A549 (cell line): Measurements from ENCODE around the gene UHMK1.

Experiments used
- POLR2A ChIP-seq: IDR thresholded peaks from 2 replicates; pipeline ENCODE4 v1.6.1; 2012; ENCODE audit warnings: mild to moderate bottlenecking, low read length
- RFX5 ChIP-seq: fragments of 450-650 bp; IDR thresholded peaks from 2 replicates; pipeline ENCODE4 v1.7.1; 2014; ENCODE audit warnings: antibody characterized with exemption, mild to moderate bottlenecking, moderate library complexity

DNA sequence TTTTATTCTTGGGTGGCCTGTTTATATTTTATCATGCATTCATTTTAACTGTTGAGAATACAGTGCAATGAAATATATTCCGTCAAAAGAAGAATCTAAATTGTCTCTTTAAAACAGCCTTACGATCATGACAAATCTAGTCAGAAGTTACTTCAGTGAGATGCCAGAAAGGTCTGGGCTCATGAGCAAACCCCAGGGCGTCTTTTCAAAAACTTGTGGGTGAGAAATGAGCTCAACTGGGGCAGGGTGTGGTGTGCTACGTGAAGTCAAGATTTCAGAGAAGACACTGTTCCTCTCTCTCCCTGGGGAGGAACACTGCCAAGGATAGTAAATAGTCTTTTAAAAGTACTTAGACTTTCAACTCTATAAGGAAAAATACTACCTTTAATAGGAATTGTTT, 50.6 kb downstream of the UHMK1 start:
- TF ChIP-seq POLR2A (no peak), RFX5 (no peak)
